HG03196 (cell line): Measurements from ENCODE around the gene CCNA2.

Experiments used
- ATAC-seq: cut with Tn5 transposase; IDR thresholded peaks from one replicate; pipeline ENCODE4 v1.9.1; 2021; ENCODE audit not compliant: unreplicated experiment

Gene CCNA2

DNA sequence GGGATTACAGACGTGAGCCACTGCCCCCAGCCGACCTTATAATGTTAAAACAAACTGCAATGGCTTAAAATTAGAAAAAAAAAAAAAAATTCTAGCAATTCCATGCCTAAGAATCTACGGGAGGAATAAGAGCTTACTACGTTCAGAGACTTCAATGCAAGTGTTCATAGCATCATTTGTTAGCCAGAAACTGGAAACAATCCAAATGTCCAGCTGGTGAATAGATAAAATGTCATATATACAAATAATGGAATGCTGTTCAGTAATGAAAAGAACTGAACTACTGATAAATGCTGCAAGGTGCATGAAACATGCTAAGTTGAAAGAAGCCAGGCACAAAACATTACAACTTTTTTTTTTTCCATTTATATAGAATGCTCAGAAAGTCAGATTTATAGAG lies 17.3 kb downstream of the CCNA2 start:
- no peak for ATAC-seq

DNA sequence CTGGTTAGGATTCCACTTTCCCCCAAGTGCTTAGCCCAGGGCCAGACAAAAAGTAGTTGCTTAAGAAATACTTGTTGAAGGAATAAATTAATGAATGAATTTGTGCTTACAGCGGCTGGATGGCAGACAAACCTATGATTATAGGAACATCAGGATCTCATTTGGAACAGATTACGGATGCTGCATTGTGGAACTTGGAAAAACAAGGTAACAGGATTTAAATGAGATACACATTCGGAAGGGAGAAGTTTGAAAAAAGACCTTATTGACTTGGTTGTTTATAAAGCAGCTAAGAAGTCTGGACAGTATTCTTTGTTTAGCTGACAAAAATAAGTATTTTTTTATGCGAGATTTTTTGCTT lies 22.0 kb downstream of the CCNA2 start:
- no peak for ATAC-seq

DNA sequence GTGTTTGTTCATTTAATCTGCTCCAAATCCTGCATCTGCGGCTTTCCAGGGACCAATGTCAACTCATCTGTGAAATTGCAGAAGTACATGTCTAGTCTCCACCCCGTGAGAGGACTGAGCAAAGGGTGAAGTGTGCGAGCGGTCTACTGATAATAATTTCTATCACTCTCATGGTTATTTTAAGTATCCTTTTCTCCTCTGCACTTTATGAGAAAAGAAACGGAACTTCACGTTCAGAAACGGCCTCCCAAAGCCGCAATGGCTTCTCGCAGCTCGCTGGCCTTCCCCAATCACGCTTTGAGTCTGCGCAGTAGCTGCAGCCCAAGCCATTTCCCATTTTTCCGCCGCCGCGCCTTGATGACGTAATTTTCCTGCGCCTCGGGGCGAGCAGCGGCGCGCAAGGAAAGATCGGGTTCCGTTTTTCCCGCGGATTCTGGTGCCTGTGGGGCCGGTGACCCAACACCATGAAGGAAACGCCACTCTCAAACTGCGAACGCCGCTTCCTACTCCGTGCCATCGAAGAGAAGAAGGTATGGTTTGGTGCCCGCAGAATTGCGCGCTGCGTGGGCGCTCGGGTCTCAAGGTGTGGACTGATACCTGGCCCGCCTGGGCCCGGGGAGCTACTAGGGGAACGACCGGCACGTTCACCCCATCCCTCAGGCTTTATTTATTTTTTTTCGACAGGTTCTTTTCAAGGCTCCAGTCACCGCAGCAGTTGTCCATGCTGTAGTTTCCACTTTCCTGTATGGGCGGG lies 22.5 kb downstream of the CCNA2 start, which contains the start of gene EXOSC9:
Gene EXOSC9 (plus strand): TSS at position 363 of the 754 bp plus-strand sequence. CDS start 102 bp downstream, at position 465.
- ATAC-seq = peak; percentile 77

DNA sequence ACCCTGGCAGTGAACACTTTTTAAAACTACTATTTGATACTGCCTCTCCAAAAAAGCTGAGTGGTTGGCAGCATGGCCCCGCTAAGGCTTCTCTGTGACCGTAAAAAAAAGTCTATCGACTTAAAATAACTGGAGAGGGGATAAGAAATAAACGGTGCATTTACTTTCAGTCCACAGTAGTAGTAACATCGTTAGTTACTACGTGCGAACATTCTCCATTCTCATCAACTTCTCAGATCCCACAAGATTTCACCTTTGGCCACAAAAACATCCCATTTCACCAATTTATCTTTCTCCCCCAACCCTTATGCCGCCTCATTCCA lies 23.1 kb downstream of the CCNA2 start:
- peak; percentile 16 for ATAC-seq

DNA sequence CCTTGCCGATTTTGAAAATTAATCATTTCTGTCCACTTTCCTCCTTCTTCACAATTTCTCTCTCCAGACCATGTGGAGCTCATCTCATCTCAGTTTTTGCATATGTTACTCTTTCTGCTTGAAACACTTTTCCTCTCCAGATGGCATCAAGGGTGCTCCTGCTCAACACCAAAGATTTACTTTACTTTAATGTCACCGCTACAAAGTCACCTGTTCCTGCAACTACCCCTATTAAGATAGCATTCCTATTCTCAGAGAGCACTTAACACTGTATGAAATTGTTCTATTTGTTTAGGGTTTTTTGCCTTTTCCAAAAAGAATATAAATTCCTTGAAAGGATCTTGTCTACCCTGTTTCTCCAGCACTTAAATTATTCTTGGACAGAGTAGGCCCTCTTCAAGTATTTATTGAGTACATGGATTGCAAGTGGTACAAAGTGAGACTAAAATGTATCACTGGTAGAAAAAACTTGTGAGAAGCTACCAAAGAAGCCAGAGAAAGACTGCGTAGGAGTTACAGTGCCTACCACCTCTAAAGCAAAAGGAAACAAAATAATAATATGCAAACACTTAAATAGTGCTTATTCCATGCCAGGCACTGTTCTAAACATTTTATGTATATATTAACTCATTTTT lies 23.7 kb downstream of the CCNA2 start:
- no peak for ATAC-seq

DNA sequence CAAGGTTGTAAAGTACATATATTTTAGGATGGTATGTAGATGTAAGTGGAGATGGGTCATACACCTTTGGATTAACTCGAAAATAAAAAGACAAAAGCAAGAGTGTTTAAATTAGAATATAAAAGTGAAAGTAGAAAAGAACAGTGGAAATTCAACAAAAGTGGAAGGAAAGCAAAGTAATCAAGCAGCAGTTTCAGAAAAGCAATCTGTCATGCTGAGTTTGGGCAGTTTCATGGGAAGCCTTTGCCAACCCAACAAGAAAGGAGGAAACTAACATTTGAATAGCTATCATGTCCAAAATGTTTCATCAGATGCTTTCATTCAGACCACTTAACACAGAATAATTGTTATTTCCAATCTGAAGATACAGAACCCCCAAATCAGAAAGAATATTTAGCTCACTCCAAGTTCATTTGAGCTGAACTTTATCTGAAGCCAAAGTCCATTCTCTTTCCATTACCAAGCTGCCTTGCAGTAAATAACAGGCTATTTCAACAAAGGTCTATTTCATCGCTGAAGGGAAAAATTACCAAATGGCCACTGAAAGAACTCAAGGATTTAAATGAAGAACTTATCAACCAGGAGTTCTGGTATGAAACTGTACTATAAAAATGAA lies 24.4 kb downstream of the CCNA2 start:
- ATAC-seq = no peak

DNA sequence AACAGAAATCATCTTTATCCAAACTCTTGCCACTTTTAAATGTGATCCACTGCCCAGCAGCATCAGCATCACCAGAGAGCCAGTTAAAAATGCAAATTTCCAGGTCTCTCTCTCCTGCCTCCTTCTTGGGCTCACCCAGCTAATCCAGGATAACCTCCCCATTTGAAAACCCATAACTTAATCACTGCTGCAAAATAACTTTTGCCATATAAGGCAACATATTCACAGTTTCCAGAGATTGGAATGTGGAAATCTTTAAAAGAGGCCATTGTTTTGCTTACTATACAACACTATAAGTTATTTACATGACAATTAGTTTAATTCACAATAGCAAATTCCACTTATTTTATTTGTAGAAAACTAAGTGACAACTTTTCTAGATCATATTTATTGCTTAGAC lies 27.4 kb downstream of the CCNA2 start:
- no peak for ATAC-seq

DNA sequence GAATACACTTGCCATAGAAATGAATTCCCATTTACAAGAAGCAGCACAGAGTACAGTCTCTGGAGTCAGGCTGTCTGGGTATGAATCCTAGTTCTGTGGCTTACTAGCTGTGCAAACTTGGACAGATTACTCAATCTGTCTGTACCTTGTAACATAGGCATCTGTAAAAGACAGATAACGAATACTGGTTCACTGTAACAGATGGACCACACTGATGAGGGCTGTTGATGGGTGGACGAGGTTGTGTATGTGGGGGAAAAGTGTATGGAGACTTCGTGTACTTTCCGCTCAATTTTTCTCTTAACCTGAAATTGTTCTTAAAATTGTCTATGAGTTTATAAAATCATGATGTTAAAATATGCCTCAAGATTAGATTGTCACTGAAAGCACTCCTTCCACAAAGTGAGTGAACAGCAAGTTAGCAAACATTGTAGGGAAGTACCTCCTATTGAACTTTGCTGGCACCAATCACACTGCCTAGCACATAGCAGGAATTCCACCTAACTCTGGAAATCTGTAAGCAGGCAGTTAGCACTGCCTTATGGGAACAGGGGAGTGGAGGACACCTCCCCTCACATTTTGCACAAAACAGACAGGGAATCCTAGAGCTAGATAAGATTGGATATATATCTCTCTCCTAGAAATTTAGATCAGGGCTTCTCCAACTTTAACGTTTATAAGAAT lies 29.0 kb downstream of the CCNA2 start:
- no peak for ATAC-seq

DNA sequence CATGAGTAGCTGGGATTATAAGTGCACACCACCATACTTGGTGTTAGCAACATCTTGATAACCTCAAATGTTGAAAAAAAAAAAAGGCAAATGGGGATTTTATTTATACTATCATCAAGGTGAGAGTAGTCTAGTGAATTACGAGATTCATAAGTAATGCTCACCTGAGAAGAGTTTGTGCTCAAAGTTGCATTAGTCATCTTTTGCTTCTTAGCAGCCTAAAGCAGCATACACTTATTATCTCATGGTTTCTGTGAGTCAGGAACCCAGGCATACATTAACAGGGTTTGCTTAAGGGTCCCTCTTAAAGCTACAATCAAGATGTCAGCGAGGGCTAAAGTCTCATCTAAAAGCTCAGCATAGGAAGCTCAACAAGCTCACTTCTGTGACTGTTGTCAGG lies 30.7 kb downstream of the CCNA2 start:
- no peak for ATAC-seq

DNA sequence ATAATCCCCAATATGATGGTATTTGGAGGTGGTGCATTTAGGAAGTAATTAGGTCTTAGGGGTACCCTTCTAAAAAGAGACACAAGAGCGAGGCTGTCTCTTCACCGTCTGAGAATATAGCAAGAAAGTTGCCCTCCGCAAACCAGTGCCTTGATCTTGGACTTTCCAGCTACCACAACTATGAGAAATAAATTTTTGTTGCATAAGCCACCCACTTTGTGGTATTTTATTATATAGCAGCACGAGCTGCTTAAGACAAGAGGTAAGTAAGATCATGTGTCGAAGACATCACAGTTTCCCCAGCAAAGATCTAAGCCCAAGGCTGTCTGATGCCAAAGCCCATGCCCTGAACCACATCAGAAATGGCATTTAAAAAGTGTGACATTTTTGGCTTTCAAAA lies 32.2 kb downstream of the CCNA2 start:
- no peak for ATAC-seq

DNA sequence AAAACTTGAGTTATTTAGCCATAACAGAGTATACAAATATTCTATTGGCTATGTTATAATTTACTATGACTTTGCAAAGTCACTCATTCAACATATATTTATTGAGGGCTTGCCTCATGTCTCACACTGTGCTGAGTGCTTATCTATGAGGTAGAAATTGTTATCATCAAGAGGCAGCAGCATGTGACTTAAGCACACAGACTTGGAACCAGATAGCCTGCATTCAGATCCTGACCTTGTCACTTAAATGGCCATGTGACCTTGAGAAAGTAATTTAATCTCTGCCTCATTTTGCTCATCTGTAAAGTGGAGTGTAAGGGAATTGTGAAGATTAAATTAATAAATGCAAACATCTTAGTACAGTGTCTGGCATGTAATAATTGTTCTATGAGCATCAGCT lies 32.7 kb downstream of the CCNA2 start:
- no peak for ATAC-seq

DNA sequence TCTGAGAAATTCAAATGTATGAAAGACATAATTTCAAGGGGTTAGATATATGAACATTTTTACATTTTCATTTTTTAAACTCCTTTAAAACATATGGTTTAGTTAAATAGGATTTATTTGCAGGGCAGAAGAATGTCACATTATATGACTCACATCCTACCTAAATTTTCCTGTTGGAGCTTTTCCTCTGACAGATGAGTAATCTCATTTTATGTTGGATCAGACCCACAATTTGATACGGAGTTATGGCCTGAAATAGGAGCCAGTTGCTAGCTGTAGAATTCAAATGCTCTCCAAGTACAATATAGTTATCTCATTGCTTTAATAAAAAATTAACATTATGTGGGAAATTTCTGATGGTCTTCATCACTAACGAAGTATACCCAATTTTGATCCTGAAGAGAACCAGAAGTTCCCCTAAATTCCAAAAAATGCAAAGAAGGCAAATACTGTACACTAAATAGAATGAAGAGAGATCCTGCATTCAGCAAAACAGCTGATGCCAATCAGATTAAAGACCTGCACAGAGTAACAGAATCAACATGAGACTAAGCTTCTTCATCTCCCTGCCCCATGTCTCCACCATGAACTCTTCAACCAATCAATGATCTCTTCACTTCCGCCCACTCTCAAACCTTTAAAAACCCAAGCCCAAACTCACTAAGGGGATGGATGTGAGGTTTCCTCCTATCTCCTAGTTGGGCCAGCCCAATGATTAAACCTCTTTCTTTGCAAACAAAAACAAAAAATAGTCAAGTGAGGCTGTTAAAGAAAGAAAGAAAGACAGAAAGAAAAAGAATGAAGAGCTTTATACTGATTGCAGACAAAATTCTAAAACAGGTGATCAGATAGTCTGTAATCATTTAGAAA lies 33.5 kb downstream of the CCNA2 start:
- ATAC-seq = no peak

DNA sequence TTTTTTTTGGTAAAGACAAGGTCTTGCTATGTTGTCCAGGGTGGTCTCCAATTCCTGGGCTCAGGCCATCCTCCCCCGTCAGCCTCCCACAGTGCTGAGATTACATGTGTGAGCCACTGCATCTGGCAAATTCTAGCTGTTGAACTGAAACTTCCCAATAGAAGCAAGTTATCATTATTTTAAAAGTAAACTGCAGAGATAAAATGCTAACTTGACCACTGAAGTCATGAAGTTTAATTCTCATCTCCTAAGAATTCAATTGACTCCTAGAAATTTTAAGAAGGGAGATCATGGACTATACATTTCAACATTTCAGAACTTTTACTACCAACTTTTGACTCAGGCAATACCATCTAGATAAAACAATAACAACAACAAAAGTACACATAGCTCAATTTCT lies 34.2 kb downstream of the CCNA2 start:
- no peak for ATAC-seq

DNA sequence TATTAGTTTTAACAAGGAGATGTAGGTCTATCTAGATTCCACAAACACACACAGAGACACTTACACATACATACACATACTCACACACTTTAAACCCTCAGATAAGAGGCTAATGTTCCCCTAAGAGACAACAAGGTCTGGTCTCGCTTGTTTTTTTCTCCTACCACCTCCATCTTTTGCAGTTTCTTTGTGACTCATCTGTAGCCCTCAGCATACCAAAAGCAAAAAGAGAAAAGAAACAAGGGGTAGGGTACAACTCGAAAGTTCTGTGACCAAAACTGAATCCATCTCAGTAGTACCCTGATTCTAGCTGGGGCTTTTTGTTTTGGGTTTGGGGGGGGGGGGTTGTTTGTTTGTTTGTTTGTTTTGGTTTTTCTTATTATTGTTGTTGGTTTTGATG lies 34.8 kb downstream of the CCNA2 start:
- peak; percentile 87 for ATAC-seq

DNA sequence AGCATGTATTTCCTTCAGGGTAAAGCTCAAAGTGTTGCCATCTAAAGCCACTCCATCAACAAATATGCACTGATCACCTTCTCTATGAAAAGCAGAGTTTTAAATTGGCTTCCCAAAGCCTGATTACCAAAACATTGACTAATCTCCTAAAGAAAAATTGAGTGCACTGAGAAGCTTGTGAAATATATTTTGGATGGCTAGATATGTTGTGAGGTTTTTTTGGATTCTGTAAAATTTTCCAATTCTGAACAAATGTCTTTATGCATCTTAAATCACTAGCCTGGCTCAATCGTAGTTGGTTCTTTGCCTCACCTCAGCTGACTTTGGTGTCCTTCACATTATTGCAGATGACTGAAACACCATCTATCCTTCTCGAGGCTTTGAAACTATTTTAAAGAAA lies 37.5 kb downstream of the CCNA2 start:
- no peak for ATAC-seq

DNA sequence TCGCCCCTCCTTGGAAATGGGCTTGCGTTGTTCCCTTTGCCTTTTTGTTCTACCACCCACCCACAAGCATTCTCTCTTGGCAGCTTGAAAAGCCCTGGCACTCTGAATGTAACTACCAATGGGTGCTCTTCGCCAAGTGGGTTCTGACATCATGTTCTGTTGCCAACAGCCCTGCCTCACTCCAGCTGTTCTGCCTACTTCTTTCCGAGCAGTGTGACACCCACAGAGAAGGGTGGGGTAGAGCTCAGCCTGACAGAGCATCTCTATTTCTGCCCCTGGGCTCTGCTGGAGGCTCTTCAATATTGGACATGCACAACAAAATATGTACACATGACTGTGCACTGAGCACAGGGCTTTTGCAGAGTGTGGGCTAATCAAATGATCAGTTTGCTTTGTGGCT lies 38.2 kb downstream of the CCNA2 start:
- no peak for ATAC-seq

DNA sequence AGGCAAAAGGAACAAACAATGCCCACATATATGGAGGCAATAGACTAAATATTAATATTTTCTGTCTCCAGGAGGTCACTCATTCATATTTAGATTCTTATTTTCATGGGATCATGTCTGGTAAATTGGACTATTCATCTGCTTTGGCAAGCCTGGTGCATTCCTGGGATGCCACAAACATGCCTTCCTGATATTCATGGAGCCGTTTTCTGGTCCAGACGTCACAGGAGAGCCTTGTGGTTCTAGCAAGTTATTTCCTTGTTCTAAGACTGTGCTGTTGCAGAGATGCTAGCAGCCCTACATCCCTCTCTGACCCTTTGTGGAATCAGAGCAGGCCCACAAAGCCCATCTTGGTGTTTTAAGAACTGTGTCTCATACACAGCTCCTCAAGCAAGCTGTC lies 38.7 kb downstream of the CCNA2 start:
- ATAC-seq = no peak

DNA sequence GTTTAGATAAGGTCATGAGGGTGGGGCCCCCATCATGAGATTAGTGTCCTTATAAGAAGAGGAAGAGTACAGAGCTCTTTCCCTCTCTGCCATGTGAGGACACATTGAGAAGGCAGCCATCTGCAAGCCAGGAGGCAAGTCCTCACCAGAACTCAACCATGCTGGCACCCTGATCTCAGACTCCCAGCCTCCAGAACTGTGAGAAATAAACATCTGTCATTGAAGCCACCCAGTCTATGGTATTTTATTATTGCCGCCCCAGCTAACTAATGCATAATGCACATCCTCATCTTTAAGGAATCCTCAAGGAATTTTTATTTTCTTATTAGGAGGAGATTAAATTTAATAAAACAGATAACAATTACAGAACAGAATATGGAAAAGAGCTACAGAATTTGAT lies 39.3 kb downstream of the CCNA2 start:
- no peak for ATAC-seq

DNA sequence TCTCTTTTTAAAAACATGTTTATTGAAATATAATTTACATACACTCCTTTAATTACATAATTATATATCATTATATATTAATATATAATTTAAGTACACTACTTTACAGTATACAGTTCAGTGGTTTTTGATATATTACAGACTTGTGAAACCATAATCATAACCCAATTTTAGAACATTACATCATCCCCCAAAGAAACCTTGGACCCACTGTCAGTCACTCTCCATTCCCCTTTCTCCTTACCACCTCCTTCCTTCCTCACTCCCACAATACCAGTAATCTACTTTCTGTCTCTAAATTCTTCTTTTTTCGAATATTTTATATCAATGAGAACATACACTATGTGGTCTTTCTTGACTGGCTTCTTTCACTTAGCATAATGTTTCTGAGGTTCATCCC lies 40.5 kb downstream of the CCNA2 start:
- ATAC-seq = no peak

DNA sequence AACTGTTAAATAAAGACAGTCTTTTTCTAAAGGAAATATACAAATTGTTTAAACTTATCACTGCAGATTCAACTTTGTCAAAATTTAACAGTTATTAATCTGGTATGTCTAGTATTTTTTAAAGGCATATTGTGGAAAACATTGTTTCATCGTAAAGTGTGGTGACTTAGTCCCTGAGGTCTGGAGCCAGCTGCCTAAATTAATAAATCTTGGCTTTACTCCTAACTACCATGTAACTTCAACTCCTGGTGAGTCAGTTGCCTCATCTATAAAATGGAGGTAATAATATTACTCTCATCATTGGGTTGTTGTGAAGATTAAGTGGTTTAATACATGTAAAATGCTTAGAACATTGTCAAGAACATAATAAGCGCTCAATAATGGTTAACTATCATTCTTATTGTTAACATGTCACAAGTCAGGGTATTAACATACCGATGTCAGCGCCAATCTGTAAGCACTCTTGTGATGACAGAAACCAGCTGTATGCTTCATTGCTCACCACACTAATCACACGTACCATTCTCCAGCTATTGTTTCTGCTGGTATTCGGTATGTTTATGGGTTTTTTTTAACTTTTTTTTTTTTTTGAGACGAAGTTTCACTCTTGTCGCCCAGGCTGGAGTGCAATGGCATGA lies 44.6 kb downstream of the CCNA2 start:
- no peak for ATAC-seq

DNA sequence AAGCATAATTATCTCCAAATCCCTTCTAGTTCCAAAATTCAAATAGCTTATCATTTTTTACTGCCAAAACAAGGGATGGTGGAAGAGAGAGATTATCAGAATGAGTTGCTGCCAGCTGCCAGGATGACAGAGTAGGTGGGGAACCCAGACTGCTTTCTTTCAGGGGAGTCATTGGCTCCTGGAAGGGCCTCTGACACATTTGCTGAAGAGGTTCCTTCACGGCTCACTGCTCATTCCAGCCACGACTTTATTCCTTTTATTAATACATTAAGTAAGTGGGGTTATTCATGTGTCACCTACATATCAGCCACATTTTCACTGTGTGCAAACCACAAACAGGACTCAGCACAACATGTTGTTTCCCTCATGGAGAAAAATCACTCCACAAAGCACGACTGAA lies 46.1 kb downstream of the CCNA2 start:
- peak; percentile 61 for ATAC-seq
